ENCODE data around the gene UBASH3B.

Gene UBASH3B

GRCh38 chr11:122656073-122656630 lies 630 bp downstream of the UBASH3B start:
- TF ChIP-seq CTCF (IDR thresholded peaks at IDR 0.05; ENCODE audit: borderline replicate concordance, control extremely low read depth, extremely low read depth, insufficient read depth, missing control alignments) = no peak
- in situ Hi-C loops (cut with MboI; ENCODE audit: low sequenced_read_pairs, unreplicated experiment) = no loop called here
- peak; percentile 75 for DNase-seq (ENCODE audit: low spot score)

GRCh38 chr11:122656631-122657101 lies 1.1 kb downstream of the UBASH3B start:
- DNase-seq (ENCODE audit: low spot score) = peak; percentile 61
- in situ Hi-C loops (cut with MboI; ENCODE audit: low sequenced_read_pairs, unreplicated experiment) = no loop called here
- no peak for TF ChIP-seq CTCF (IDR thresholded peaks at IDR 0.05; ENCODE audit: borderline replicate concordance, control extremely low read depth, extremely low read depth, insufficient read depth, missing control alignments)

DNA sequence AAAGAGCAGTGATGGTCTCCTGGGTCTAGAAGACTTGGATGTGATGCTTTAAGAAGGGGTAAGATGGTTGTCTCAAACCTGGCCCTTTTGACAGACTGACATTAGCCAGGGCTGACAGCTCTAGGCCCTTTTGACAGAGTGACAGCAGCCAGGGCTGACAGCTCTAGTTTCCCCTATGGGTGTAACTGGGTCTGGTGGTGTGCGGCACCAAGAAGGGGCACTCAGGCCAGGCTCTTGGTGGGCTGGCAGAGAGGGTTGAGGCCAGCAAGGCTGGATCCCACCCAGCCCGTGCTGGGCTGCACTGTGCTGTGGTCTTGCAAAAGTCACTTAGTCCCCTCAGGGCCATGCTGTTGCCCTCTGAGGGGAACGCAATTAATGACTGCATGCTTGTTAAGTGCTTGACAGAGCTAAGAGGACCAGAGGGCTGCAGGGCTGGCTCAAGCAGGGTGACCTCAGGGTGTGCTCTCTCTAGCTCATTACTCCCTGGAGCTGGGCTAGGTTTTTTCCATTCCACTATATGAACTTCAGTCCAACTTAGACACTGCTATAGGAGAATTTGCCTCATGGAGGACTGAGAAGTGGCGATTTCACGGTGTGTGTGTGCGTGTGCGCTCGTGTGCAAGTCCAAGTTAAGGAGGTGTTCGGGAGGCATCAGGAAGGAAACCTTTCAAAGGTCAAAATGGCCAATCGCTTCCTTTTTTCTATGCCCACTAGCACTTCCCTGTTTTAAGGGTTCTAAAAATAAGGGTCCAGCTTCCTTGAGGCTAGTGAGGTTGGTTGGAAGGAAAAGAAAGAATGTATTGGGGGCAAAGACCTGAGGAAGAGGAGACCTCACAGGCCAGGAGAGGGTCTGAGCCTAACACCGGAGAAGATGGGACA lies 4.4 kb downstream of the UBASH3B start:
- no peak for TF ChIP-seq CTCF (IDR thresholded peaks at IDR 0.05; ENCODE audit: borderline replicate concordance, control extremely low read depth, extremely low read depth, insufficient read depth, missing control alignments)
- in situ Hi-C loops (cut with MboI; ENCODE audit: low sequenced_read_pairs, unreplicated experiment) = no loop called here
- no peak for DNase-seq (ENCODE audit: low spot score)

GRCh38 chr11:122661182-122661945 lies 5.8 kb downstream of the UBASH3B start:
- in situ Hi-C loops (cut with MboI; ENCODE audit: low sequenced_read_pairs, unreplicated experiment) = no loop called here
- no peak for DNase-seq (ENCODE audit: low spot score)
- no peak for TF ChIP-seq CTCF (IDR thresholded peaks at IDR 0.05; ENCODE audit: borderline replicate concordance, control extremely low read depth, extremely low read depth, insufficient read depth, missing control alignments)

GRCh38 chr11:122663056-122663740 lies 7.7 kb downstream of the UBASH3B start:
- in situ Hi-C loops (cut with MboI; ENCODE audit: low sequenced_read_pairs, unreplicated experiment) = no loop called here
- no peak for DNase-seq (ENCODE audit: low spot score)
- no peak for TF ChIP-seq CTCF (IDR thresholded peaks at IDR 0.05; ENCODE audit: borderline replicate concordance, control extremely low read depth, extremely low read depth, insufficient read depth, missing control alignments)

DNA sequence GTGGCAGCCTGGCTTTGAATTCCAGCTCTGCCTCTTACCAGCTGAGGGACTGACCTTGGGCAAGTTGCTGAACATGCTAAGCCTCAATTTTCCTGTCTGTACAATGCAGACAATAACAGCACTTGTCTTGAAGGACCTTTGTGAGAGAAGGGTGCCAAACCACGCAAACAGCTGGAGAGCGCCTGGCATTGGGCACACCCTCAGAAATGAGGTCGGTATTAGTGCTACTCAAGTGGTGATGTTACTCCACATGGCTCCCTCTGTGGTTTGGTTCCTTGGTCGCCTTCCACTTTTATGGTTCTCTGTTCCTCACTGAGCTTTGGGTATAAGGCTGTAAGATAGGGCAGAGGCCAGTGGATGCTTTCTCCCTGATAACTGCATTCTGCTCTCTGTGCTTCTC lies 8.2 kb downstream of the UBASH3B start:
- no peak for DNase-seq (ENCODE audit: low spot score)
- in situ Hi-C loops (cut with MboI; ENCODE audit: low sequenced_read_pairs, unreplicated experiment) = no loop called here
- TF ChIP-seq CTCF (IDR thresholded peaks at IDR 0.05; ENCODE audit: borderline replicate concordance, control extremely low read depth, extremely low read depth, insufficient read depth, missing control alignments) = no peak

Data from GM13976 (cell line).